Measurements from ENCODE around the gene KRT34. TPM values are rescaled to one million over a fixed set of nuclear protein-coding genes. Genes with fewer than 3 reads are reported as not detected.
A peak's percentile ranks its signal among the peaks of the same experiment; 100 is the strongest.

Gene KRT34
- total RNA-seq, 2 experiments from 2014 or later = not detected

DNA sequence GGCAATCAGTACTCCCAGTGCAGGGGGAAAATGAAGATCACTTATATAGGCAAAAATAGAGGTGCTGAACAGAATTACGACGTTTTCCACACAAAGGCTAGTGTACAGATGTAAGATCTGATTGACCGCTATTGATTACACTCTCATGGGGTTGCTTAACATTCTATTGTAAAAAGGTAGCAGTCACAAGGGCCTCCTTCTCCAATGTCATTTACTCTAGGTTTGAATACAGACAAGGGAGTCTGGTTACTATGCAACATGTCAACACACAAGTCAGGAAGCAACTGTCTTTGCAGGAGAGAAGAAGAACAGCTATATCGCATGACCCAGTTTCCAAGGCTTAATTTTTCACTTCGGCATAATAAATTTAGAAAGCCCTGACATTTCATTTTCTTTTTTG lies 34.4 kb upstream of the KRT34 start:
- ATAC-seq (no peak), DNase-seq (no peak)
- Mint-ChIP-seq H3K9me3 (ENCODE audit: low read depth) (no peaks in the 10 kb centered on the region), H3K27me3 (peaks cover 2% of the 10 kb centered on the region), H3K36me3 (no peaks in the 10 kb centered on the region), H3K4me1 (no peaks in the 10 kb centered on the region), H3K27ac (no peak overlapping the region), H3K4me3 (no peak overlapping the region)
- CTCF ChIA-PET = interaction anchor here (1.6 kb wide), 1 partner anchor 246 kb away, joined by 3 read pairs; no protein-coding TSS in a partner anchor

DNA sequence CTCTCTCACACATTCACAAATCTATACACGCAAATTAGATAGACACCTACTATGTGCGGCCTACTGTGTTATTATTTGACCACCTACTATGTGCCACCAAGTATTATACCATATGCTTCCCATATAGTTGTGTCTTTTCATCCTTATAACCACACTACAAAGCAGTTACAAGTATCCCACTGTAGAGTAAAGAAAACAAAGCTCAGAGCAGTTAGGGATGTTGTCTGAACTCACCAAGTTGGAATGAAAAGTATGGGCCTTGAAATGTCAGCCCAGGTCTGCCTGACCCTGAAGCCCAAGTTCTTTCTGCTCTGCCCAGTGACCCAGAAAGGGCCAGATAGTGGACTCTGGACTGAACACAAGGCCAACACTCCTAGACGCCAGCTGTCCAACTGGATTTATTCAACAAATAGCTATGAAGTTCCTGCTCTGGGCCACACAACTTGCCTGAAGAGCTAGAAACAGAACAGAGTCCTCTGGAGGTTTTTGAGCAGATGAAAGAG lies 33.8 kb upstream of the KRT34 start:
- ATAC-seq = no peak
- CTCF ChIA-PET = interaction anchor here (0.9 to 1.6 kb wide), 2 partner anchors 232 to 247 kb away, joined by 3 read pairs; no protein-coding TSS in a partner anchor
- no peak for DNase-seq
- no peaks in the 10 kb centered on the region for H3K36me3 Mint-ChIP-seq
- H3K27ac Mint-ChIP-seq = no peak overlapping the region
- no peaks in the 10 kb centered on the region for H3K9me3 Mint-ChIP-seq (ENCODE audit: low read depth)
- no peaks in the 10 kb centered on the region for H3K4me1 Mint-ChIP-seq
- H3K27me3 Mint-ChIP-seq = peaks cover 2% of the 10 kb centered on the region
- H3K4me3 Mint-ChIP-seq = no peak overlapping the region

DNA sequence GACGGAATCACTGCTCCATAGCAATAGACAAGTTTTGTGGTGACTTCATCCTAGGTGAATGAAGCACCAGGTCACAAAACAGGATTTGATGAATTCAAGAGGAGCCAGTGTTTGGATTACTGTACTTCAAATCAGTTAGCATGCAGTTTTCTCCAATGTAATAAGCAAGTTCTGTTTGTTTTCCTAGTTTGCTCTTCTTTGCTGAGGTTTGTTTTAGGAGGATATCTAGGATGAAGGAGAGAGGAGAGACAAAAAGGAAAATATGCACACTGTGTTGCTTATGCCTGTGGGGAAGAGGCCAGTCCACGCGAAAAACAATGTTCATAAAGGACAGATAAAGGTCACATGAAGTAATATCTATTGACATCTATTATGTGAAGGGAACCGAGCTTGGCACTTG lies 33.3 kb upstream of the KRT34 start:
- Mint-ChIP-seq H3K4me3 (no peak overlapping the region), H3K27me3 (peaks cover 2% of the 10 kb centered on the region), H3K27ac (no peak overlapping the region), H3K36me3 (no peaks in the 10 kb centered on the region), H3K9me3 (ENCODE audit: low read depth) (no peaks in the 10 kb centered on the region), H3K4me1 (no peaks in the 10 kb centered on the region)
- CTCF ChIA-PET = interaction anchor here (0.9 kb wide), 1 partner anchor 233 kb away, joined by 3 read pairs; no protein-coding TSS in a partner anchor
- DNase-seq = no peak
- ATAC-seq = no peak

DNA sequence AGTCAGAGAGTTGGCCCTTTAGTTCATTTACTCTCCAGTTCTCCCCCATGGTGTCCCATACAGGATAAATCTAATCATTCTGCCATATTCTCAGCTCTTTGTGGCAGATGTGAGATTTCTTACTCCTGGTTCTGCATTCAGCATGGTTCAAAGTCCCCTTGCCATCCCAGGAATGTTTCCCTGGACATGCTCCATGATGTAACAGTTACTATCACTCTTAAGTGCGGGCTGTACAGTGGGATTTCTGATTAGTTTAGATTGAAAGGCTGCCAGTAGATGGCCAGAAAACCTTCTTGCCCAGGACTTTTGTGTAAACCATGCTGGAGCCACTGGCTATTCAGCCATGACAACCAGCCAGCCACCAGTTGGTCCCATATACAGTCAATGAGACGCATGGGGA lies 31.9 kb upstream of the KRT34 start:
- H3K4me3 Mint-ChIP-seq = no peak overlapping the region
- no peaks in the 10 kb centered on the region for H3K36me3 Mint-ChIP-seq
- H3K27me3 Mint-ChIP-seq = peaks cover 2% of the 10 kb centered on the region
- no peak for DNase-seq
- peaks cover 2% of the 10 kb centered on the region for H3K4me1 Mint-ChIP-seq
- CTCF ChIA-PET = no interaction called here
- no peak overlapping the region for H3K27ac Mint-ChIP-seq
- H3K9me3 Mint-ChIP-seq (ENCODE audit: low read depth) = no peaks in the 10 kb centered on the region
- no peak for ATAC-seq

DNA sequence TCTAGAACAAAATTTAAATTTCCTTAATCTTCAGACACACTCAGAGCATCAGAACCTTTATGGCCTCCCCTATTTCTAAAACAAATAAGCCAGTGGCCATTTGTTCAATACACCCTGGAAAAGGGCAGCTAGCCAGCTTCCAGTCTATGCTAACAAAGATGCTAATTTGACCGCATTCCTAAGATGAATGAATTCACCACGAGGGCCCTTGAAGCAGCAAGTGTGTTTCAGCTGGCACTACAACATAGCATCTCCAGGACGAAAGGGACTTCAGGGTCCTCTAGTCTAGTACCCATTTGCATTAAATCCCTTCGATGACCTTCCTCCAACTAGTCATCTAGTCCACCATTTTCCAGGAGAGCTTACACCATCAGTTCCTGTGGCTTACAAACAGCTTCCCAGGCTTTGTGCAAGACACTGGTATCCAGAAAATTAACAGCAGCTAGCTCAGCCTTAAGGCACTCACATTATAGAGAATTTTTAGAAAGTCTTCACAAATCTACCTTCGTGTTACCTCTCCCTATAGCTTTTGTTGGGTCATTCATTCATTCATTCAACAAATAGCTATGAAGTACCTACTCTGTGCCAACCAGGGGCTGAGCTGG lies 31.3 kb upstream of the KRT34 start:
- Mint-ChIP-seq H3K9me3 (ENCODE audit: low read depth) (no peaks in the 10 kb centered on the region), H3K4me1 (peaks cover 3% of the 10 kb centered on the region), H3K27ac (no peak overlapping the region), H3K36me3 (no peaks in the 10 kb centered on the region), H3K27me3 (peaks cover 2% of the 10 kb centered on the region), H3K4me3 (no peak overlapping the region)
- DNase-seq (no peak), ATAC-seq (no peak)
- CTCF ChIA-PET = interaction anchor here (1.2 kb wide), 1 partner anchor 249 kb away, joined by 3 read pairs; no protein-coding TSS in a partner anchor

DNA sequence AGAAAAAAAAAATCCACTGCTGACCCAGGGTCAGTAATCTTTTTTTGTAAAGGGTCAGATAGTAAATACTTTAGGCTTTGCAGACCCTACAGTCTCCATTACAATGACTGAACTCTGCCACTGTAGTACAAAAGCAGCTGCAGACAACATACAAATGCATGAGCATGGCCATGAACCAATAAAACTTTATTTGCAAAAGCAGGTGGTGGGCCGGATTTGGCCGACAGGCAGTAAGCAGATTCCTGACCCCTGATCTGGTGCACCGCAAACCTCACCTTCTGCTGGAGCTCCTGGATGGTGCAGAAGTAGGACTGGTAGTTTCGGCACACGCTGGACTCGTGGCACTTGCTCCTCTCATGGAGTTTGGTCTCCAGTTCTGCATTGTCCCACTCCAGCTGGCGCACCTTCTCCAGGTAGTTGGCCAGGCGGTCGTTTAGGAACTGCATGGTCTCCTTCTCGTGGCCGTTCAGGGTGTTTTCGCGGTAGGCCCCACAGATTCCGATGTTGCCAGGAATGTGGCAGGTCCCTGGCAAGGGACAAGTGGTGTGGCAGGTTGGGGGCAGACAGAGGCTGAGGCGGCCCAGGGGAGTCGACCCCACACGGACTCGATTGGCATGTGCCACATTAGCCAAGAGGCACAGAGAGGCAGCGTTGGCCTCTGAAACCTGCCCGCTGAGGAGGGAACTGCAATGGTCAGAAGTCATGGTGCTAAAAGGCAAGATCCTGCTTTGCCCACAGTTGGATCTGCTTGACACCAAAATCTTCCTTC lies 29.1 kb upstream of the KRT34 start:
- CTCF ChIA-PET = interaction anchor here (1.5 kb wide), 1 partner anchor 12 kb away, joined by 3 read pairs; no protein-coding TSS in a partner anchor
- DNase-seq = no peak
- H3K4me1 Mint-ChIP-seq = peaks cover 3% of the 10 kb centered on the region

DNA sequence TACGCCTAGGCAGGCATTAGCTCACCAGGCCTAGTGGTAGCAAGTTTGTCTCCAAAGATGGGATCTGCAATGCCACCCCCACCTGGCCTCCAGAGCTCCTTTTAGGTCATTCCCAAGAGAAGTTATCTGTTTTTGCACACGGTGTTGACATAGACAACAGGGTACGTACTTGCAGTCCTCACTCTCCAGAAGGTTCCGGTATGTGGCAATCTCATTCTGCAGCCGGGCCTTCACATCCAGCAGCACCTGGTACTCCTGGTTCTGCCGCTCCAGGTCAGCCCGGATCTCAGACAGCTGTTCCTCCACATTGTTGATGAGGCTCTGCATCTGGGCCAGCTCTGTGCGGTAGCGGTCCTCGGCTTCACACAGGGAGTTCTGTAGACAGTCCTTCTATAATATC lies 25.1 kb upstream of the KRT34 start:
- Mint-ChIP-seq H3K36me3 (no peaks in the 10 kb centered on the region), H3K4me3 (no peak overlapping the region), H3K4me1 (peaks cover 25% of the 10 kb centered on the region), H3K27me3 (peaks cover 2% of the 10 kb centered on the region), H3K9me3 (ENCODE audit: low read depth) (no peaks in the 10 kb centered on the region), H3K27ac (no peak overlapping the region)
- DNase-seq (no peak), ATAC-seq (no peak)
- CTCF ChIA-PET = no interaction called here

More for the DNA sequence above, 29.1 kb upstream of the KRT34 start:
- peaks cover 2% of the 10 kb centered on the region for H3K27me3 Mint-ChIP-seq
- H3K9me3 Mint-ChIP-seq (ENCODE audit: low read depth) = no peaks in the 10 kb centered on the region
- H3K36me3 Mint-ChIP-seq = no peaks in the 10 kb centered on the region
- no peak overlapping the region for H3K27ac Mint-ChIP-seq
- H3K4me3 Mint-ChIP-seq = no peak overlapping the region
- ATAC-seq = no peak

DNA sequence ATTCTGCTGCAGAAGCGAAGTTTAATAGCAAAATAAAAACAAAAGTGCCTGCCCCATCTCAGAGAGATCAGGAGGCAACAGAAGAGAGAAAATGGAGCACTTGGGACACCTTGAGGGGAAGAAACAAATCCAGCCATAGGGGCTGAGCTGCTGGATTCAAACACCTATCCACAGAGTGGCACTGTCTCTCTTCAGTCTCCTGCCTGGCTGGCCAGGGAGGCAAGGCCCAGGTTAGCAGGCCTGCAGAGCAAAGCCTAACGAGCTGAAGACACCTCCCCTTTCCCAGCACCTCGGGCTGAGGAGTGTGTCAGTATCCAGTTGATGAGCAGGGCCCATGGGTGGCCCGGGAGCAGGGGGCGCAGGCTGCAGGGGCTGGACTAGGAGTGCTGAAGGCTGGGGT lies 24.1 kb upstream of the KRT34 start:
- CTCF ChIA-PET = interaction anchor here (2.5 kb wide), 1 partner anchor 257 kb away, joined by 8 read pairs; no protein-coding TSS in a partner anchor
- no peaks in the 10 kb centered on the region for H3K27me3 Mint-ChIP-seq
- no peaks in the 10 kb centered on the region for H3K36me3 Mint-ChIP-seq

DNA sequence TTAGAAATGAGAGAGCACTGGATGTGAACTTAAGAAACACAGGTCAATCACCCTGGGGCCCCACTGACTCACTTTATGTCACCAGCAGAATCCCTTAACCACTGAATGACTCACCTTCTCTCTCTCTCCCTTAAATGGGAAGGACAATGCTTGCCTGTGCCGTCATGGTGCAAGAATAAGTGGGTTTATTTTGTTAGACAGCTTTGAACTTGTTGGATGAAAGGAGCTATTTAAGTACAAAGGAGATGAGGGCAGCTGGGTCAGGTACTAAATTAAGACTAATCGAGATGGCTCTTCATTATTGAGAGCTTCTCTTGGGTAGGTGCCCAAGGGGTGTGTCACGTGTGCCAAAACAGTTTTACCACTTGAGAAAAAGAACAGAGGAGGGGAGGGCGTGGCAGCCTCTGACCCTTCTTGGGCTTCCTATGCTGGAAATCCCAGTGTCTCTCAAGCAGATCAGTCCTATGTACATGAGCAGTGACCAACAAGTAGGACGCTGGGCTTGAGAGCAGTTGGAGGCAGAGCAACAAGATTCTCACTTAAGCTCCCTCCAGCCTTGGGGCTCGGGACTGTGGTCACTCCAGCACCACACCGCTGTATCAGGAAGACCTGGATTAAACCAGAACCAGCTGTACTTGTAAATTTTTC lies 22.0 kb upstream of the KRT34 start:
- peak; percentile 62 for DNase-seq
- peak overlapping the region; percentile 15 for H3K27ac Mint-ChIP-seq
- H3K27me3 Mint-ChIP-seq = no peaks in the 10 kb centered on the region
- no peaks in the 10 kb centered on the region for H3K9me3 Mint-ChIP-seq (ENCODE audit: low read depth)
- no peak overlapping the region for H3K4me3 Mint-ChIP-seq
- no peaks in the 10 kb centered on the region for H3K36me3 Mint-ChIP-seq
- peaks cover 27% of the 10 kb centered on the region for H3K4me1 Mint-ChIP-seq
- CTCF ChIA-PET = interaction anchor here (0.9 to 2.5 kb wide), 5 partner anchors 75 to 547 kb away, joined by 3 to 8 read pairs (median 4); no protein-coding TSS in a partner anchor
- peak; percentile 85 for ATAC-seq

More for the DNA sequence above, 24.1 kb upstream of the KRT34 start:
- no peak for DNase-seq
- no peak for ATAC-seq
- Mint-ChIP-seq H3K27ac (no peak overlapping the region), H3K4me3 (no peak overlapping the region), H3K4me1 (peaks cover 27% of the 10 kb centered on the region), H3K9me3 (ENCODE audit: low read depth) (no peaks in the 10 kb centered on the region)

DNA sequence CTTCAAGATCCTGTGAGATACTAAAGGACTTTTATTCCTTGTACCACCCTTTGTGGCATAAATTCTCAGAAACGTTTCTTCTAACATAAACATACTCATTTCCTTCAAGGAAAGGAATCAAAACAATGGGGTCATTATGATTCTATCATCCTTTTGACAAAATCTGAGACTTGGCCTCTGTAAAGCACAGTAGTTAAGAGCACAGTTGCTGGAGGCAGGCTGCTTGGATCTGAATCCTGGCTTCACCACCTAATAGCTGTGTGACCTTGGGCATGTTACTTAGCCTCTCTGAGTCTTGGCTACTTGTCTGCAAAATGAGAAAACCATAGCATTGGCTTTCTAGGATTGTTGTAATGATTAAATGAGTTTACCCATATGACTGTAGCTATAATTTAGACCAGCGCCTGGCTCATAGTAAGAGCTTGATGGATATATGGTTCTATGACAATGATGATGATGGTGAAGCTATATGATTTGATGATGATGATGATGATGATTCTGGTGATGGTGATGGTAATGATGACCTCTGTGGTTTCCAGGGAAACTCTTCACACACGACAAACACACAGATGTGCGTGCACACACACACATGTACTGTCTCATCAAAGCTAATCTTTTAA lies 21.4 kb upstream of the KRT34 start:
- CTCF ChIA-PET = interaction anchor here (0.8 to 2.5 kb wide), 5 partner anchors 74 to 547 kb away, joined by 3 to 8 read pairs (median 4); no protein-coding TSS in a partner anchor
- Mint-ChIP-seq H3K36me3 (no peaks in the 10 kb centered on the region), H3K4me3 (no peak overlapping the region), H3K9me3 (ENCODE audit: low read depth) (no peaks in the 10 kb centered on the region), H3K4me1 (peaks cover 24% of the 10 kb centered on the region), H3K27me3 (no peaks in the 10 kb centered on the region), H3K27ac (peak overlapping the region; percentile 13)
- DNase-seq (no peak), ATAC-seq (peak; percentile 40)

DNA sequence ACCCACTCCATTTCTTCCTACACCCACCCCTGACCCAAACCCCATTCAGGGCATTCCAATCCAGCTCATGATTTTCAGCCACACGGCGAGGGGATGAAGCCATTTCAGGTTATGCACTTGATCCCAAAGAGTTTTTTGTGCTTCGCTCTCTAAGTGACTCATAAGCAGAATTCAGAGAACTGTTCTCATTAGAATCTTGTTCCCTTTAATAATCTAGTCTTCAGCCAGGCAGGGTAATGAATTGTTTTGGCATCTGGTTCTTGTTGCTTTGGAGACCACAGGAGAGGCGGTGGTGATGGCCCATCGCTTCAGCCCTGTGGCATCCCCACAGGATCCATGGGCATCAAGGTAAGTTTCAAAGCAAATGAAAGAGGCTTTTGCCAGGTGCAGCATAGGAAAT lies 20.1 kb upstream of the KRT34 start:
- H3K9me3 Mint-ChIP-seq (ENCODE audit: low read depth) = no peaks in the 10 kb centered on the region
- ATAC-seq = no peak
- DNase-seq = no peak
- H3K4me1 Mint-ChIP-seq = peaks cover 24% of the 10 kb centered on the region
- no peaks in the 10 kb centered on the region for H3K27me3 Mint-ChIP-seq
- H3K4me3 Mint-ChIP-seq = no peak overlapping the region
- H3K27ac Mint-ChIP-seq = no peak overlapping the region
- CTCF ChIA-PET = no interaction called here
- H3K36me3 Mint-ChIP-seq = no peaks in the 10 kb centered on the region

DNA sequence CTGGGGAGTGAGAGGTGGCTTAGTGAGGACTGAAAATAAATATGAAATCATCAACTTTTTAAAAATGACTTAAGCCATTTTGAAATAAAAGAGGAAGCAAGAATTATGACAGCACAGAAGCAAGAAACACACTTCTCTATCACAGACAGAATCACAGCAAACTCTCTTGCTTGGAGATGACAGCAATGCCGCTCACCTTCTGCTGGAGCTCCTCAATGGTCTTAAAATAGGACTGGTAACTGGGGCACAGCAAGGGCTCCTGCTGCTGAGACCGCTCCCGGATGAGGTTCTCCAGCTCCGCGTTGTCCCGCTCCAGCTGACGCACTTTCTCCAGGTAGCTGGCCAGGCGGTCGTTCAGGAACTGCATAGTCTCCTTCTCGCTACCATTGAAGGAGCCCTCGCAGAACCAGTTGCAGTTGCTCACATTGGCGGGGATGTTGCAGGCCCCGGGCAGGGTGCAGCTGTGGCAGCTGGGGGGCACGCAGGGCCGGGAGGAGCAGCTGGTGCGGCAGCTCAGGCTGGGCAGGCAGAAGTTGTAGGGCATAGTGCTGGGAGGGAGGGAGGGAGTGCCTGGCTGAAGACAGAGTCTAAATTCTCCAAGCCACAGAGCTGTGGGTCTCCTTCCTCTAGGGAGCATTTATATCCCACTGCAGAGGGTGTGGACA lies 15.0 kb upstream of the KRT34 start, which contains the start of gene KRT31:
Gene KRT31 (minus strand): TSS at position 613 of the 665 bp plus-strand sequence. CDS start 69 bp downstream, at position 544.
- peaks cover 5% of the 10 kb centered on the region for H3K27me3 Mint-ChIP-seq
- no peaks in the 10 kb centered on the region for H3K36me3 Mint-ChIP-seq
- no peaks in the 10 kb centered on the region for H3K9me3 Mint-ChIP-seq (ENCODE audit: low read depth)
- no peak for ATAC-seq
- DNase-seq = no peak
- H3K27ac Mint-ChIP-seq = no peak within 1 kb of the TSS
- H3K4me3 Mint-ChIP-seq = no peak within 1 kb of the TSS
- peaks cover 1% of the 10 kb centered on the region for H3K4me1 Mint-ChIP-seq
- CTCF ChIA-PET = no interaction called here

Data from activated CD8-positive, alpha-beta memory T cell treated with anti-CD3 and anti-CD28 coated beads, Interleukin-2, amount 10 ng/mL, durations not matched to agents 7 days and 5 days (primary cell).